ENCODE measurements around the gene GOSR1.
"Not testable (repeated sequence)": the region's sequence is repeated elsewhere in the genome, so short reads cannot be mapped to it uniquely, and the experiment has no call there.

The GOSR1 gene

DNA sequence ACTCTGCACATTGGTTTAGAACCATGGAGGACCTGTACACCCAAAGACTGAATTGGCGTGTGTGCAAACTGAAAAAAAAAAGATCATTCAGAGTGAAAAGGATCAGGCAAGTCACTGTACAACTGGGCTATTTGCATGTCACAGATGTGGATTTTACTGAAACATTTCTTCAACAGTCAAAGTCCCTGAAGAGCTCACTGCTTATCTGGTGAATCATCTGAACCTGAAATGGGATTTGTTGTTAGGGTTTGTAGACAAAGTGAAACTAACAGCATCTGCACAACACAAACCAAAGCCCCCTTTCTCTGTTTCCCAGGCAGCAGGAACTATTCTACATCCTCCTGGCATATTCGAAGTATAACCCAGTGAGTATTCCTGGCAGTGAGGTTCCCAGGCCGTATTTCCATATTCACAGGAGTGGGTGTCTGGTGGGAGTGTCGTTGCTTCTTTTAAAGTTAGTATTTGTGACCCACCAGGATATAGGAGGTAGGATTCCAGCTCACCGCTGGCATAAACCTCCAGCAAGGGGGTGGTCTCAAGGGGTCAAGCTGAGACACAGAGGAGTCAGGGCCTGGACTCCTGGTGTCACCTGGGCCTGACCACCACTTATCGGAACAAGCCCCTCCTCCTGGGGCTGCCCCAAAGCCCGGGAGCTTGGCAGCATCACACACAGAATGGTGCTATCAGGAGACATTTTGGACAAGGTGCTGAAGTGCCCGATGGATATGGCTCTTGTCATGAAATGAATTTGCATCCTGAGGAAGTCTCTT, 80.9 kb downstream of the GOSR1 start:
- no peak overlapping the region for H3K9ac ChIP-seq (ENCODE audit: low read depth, low read length)
- H3K27me3 ChIP-seq (ENCODE audit: insufficient read depth, low read length), result no peaks in the 10 kb centered on the region
- H3K4me3 ChIP-seq (ENCODE audit: low read length), result no peak overlapping the region
- H3K4me1 ChIP-seq (ENCODE audit: insufficient read depth, low read length), result no peaks in the 10 kb centered on the region
- H3K36me3 ChIP-seq (ENCODE audit: insufficient read depth, low read depth, low read length), result no peaks in the 10 kb centered on the region
- H3K27ac ChIP-seq (ENCODE audit: low read length), result no peak overlapping the region
- H3K9me3 ChIP-seq (ENCODE audit: insufficient read depth, low read depth, low read length), result no peaks in the 10 kb centered on the region

DNA sequence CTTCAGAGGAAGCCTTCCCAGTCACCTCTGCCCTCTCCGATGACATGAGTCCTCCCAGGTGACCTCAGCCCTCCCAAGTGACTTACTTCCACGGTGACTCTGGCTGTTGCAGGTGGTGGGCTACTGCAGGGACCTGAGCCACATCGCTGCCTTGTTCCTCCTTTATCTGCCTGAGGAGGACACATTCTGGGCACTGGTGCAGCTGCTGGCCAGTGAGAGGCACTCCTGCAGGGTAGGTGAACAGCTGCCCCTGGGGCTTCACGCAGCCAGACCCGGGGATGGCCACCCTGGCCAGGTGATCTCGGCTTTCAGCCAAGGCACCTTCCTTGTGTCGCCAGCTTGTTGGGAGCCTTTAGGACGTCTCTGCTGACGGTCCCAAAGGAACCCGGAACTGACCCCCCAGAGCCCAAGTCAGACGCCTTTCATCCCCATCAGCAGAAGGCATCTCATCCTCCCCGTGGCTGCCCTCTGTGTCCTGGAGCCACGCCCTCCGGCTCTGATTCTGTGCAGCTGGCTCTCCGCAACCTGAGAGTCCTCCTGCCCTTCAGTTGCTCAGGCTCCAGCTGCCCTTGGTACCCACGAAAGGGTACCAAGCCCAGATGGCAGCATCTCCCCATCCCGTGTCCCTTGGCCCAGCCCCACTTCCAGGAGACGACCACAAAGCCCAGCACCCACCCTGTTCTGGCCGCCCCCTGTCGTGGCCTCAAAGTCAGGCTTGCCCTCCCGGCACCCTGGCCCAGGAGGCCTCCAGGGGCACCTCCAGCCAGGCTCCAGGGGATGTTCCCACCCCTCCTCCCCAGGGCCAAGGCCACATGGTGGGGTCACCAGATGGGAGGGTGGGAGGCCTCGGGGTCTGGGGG, 81.7 kb downstream of the GOSR1 start:
- no peak overlapping the region for H3K4me3 ChIP-seq (ENCODE audit: low read length)
- H3K9me3 ChIP-seq (ENCODE audit: insufficient read depth, low read depth, low read length), result no peaks in the 10 kb centered on the region
- H3K4me1 ChIP-seq (ENCODE audit: insufficient read depth, low read length), result no peaks in the 10 kb centered on the region
- H3K36me3 ChIP-seq (ENCODE audit: insufficient read depth, low read depth, low read length), result no peaks in the 10 kb centered on the region
- no peak overlapping the region for H3K9ac ChIP-seq (ENCODE audit: low read depth, low read length)
- H3K27me3 ChIP-seq (ENCODE audit: insufficient read depth, low read length), result no peaks in the 10 kb centered on the region
- no peak overlapping the region for H3K27ac ChIP-seq (ENCODE audit: low read length)

DNA sequence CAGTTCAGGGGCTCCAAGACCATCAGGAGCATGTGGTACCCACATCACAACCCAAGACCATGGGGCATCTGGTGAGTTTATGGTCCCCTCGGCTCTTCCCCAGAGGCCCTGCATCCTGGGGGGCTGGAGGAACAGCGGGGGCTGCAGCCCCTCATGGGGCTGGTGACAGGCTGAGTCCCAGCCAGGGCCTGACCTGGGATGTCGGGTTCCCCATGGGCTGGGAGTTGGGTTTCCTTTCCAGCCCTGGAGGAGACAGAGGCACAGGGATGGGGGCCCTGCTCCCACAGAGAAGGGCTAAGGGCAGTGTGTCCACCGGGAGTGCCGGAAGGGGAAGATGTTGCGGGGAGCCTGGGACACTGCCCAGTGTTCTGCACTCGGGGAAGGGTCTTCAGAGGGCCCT, 82.4 kb downstream of the GOSR1 start:
- no peaks in the 10 kb centered on the region for H3K9me3 ChIP-seq (ENCODE audit: insufficient read depth, low read depth, low read length)
- H3K27ac ChIP-seq (ENCODE audit: low read length), result no peak overlapping the region
- H3K36me3 ChIP-seq (ENCODE audit: insufficient read depth, low read depth, low read length), result no peaks in the 10 kb centered on the region
- no peaks in the 10 kb centered on the region; the same call in 1 of the 2 replicates for H3K4me1 ChIP-seq (ENCODE audit: insufficient read depth, low read length)
- no peak overlapping the region for H3K9ac ChIP-seq (ENCODE audit: low read depth, low read length)
- no peak overlapping the region for H3K4me3 ChIP-seq (ENCODE audit: low read length)
- no peaks in the 10 kb centered on the region for H3K27me3 ChIP-seq (ENCODE audit: insufficient read depth, low read length)

DNA sequence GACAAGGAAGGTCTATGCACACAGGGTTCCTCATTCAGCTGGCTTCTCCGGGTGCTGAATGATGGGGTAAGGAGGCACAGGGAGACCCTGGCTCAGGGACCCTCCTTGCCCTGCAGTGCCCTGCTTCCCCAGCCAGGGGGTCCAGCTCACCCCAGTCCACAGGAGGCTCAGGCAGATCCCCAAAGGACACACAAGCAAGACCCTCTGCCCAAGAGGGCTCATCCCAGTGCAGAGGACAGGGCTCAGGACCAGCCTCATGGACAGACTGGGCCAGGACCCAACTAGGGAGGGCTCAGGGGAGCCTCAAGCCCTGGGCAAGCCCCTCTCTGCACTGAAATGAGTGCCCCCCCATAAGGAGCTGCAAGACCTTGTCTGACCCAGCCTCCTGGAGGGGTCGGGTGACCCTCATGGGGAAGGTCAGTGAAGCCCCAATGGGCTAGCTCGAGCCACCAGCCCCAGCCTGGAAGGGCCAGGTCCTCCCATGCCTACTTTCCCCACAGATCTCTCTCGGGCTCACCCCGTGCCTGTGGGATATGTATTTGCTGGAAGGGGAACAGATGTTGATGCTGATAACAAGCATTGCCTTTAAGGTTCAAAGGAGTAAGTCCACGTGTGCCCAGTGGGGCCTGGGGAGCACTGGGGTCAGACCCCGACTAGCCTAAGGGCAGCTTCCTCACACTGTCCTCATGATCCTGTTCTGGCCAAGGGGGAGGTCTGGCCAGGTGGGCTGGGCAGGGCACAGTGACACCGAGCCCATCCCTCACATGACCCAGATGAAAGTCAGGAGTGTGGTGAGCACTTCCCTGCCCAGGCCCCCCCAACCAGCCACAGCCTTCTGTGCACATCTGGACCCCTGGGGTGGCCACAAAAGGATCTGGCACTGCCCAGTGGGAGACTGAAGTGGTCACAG, 83.2 kb downstream of the GOSR1 start:
- not testable (repeated sequence) for H3K27ac ChIP-seq (ENCODE audit: low read length); H3K9me3 ChIP-seq (ENCODE audit: insufficient read depth, low read depth, low read length); H3K36me3 ChIP-seq (ENCODE audit: insufficient read depth, low read depth, low read length); H3K4me1 ChIP-seq (ENCODE audit: insufficient read depth, low read length); H3K4me3 ChIP-seq (ENCODE audit: low read length); H3K9ac ChIP-seq (ENCODE audit: low read depth, low read length); H3K27me3 ChIP-seq (ENCODE audit: insufficient read depth, low read length)

DNA sequence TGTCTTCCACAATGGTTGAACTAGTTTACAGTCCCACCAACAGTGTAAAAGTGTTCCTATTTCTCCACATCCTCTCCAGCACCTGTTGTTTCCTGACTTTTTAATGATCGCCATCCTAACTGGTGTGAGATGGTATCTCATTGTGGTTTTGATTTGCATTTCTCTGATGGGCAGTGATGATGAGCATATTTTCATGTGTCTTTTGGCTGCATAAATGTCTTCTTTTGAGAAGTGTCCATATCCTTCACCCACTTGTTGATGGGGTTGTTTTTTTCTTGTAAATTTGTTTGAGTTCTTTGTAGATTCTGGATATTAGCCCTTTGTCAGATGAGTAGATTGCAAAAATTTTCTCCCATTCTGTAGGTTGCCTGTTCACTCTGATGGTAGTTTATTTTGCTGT, 84.6 kb downstream of the GOSR1 start:
- not testable (repeated sequence) for H3K4me1 ChIP-seq (ENCODE audit: insufficient read depth, low read length); H3K27ac ChIP-seq (ENCODE audit: low read length); H3K27me3 ChIP-seq (ENCODE audit: insufficient read depth, low read length); H3K36me3 ChIP-seq (ENCODE audit: insufficient read depth, low read depth, low read length); H3K4me3 ChIP-seq (ENCODE audit: low read length); H3K9ac ChIP-seq (ENCODE audit: low read depth, low read length); H3K9me3 ChIP-seq (ENCODE audit: insufficient read depth, low read depth, low read length)

DNA sequence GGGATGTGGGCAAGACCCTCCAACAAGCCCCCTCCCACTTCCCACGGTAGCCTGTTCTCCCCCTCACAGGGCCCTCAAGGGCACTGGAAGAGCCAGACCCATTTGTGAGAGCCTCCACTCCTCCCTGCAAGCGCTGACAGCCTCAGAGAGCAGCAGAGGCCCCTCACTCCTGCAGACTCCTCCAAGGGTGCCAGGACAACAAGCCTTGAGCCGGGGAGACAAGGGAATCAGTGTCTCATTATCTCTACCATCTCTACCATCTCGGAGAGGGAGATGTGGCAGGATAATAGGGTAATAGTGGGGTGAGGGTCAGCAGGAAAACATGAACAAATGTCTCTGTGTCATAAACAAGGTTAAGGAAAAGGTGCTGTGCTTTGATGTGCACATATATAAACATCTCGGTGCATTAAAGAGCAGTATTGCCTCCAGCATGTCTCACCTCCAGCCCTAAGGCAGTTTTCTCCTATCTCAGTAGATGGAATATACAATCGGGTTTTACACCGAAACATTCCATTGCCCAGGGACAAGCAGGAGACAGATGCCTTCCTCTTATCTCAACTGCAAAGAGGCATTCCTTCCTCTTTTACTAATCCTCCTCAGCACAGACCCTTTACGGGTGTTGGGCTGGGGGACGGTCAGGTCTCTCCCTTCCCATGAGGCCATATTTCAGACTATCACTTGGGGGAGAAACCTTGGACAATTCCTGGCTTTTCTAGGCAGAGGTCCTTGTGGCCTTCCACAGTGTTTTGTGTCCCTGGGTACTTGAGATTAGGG, 86.1 kb downstream of the GOSR1 start:
- H3K4me3 ChIP-seq (ENCODE audit: low read length); H3K9ac ChIP-seq (ENCODE audit: low read depth, low read length); H3K36me3 ChIP-seq (ENCODE audit: insufficient read depth, low read depth, low read length); H3K9me3 ChIP-seq (ENCODE audit: insufficient read depth, low read depth, low read length); H3K27ac ChIP-seq (ENCODE audit: low read length); H3K4me1 ChIP-seq (ENCODE audit: insufficient read depth, low read length); H3K27me3 ChIP-seq (ENCODE audit: insufficient read depth, low read length): not testable (repeated sequence)

DNA sequence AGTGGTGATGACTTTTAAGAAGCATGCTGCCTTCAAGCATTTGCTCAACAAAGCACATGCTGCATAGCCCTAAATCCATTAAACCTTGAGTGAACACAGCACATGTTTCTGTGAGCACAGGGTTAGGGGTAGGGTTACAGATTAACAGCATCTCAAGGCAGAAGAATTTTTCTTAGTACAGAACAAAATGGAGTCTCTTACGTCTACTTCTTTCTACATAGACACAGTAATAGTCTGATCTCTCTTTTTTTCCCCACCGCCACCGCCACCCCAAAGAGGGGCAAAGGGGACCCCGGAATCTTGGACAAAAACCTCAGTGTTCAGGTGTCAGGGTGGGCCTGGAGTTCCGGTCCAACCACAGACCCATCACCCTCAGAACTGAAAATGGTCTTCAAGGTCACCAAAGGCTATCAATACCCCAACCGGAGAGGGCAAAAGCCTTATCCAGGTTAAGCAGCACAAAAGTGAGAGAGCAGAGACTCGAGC, 86.7 kb downstream of the GOSR1 start:
- H3K9me3 ChIP-seq (ENCODE audit: insufficient read depth, low read depth, low read length); H3K27ac ChIP-seq (ENCODE audit: low read length); H3K4me3 ChIP-seq (ENCODE audit: low read length); H3K27me3 ChIP-seq (ENCODE audit: insufficient read depth, low read length); H3K36me3 ChIP-seq (ENCODE audit: insufficient read depth, low read depth, low read length); H3K4me1 ChIP-seq (ENCODE audit: insufficient read depth, low read length); H3K9ac ChIP-seq (ENCODE audit: low read depth, low read length): not testable (repeated sequence)

DNA sequence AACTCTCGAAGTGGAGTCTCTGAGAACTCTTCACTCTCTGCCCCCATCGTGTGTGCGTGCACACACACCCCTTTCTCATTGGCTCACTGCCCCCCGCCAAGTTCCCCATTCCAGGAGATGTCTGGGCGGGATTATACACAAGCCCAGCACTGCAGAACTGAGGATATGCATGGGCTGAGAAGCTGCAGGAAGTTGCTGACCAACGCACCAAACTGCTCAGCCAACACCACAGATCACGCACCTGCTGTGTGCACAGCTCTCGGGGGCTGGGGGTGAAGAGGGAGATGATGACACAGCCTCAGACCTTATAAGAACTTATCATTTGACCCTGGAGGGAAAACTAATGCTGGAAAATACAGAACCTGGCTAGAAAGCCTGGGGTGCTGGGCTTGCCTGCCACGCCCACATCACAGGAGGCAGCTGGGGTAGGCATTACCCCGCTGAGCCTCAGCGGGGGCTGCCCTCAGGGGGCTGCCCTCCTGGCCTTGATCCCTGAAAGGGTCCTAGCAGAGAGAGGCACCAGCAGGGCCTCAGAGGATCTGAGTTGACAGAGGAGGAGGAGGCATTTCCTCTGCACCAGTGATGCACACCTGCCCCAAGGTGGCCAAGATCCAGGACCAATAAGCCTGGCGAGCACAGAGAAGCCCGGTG, 87.3 kb downstream of the GOSR1 start:
- not testable (repeated sequence) for H3K9ac ChIP-seq (ENCODE audit: low read depth, low read length); H3K27ac ChIP-seq (ENCODE audit: low read length); H3K9me3 ChIP-seq (ENCODE audit: insufficient read depth, low read depth, low read length); H3K27me3 ChIP-seq (ENCODE audit: insufficient read depth, low read length); H3K4me3 ChIP-seq (ENCODE audit: low read length); H3K36me3 ChIP-seq (ENCODE audit: insufficient read depth, low read depth, low read length); H3K4me1 ChIP-seq (ENCODE audit: insufficient read depth, low read length)

DNA sequence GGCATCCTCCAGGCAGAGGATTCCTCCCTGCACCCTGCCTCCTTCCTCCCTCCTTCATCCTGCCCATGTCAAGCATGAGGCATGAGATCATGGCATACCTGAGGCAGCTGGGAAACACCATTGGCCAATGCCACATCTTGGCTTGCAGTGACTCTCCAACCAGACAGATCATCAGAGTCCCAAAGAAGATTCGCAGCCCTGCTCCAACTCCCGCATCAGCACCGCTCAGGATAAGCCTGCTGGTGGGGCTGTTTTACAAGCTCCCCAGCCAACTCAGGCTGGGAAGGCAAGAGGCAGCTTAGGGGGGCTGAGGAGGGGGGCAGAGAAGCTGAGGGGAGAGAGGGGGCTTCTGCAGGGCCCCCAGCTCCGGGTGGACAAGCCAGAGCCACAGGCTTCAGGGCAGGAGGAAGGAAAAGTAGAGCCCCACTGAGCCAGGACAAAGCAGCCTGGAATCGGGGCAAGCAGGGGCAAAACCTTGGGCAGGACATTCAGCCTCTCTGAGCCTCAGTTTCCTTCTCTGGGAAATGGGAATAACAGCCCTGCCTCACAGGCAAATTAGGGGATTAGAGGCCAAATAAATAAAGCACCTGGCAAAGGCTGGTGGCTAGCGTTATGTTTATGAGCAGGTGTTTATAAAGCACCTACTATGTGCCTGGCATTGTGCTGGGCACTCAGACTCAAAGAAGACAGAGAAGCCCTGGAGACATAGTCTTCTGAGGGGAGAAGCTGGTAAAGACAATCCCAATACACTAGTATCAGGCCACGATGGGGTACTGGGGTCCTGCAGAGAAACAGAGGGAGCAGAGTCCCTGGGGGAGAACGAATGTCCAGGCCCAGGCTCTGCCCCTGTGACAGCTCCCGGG, 88.1 kb downstream of the GOSR1 start:
- no peak overlapping the region for H3K9ac ChIP-seq (ENCODE audit: low read depth, low read length)
- H3K36me3 ChIP-seq (ENCODE audit: insufficient read depth, low read depth, low read length), result no peaks in the 10 kb centered on the region
- no peaks in the 10 kb centered on the region for H3K27me3 ChIP-seq (ENCODE audit: insufficient read depth, low read length)
- H3K27ac ChIP-seq (ENCODE audit: low read length), result no peak overlapping the region
- no peaks in the 10 kb centered on the region; the same call in 1 of the 2 replicates for H3K4me1 ChIP-seq (ENCODE audit: insufficient read depth, low read length)
- no peak overlapping the region for H3K4me3 ChIP-seq (ENCODE audit: low read length)
- H3K9me3 ChIP-seq (ENCODE audit: insufficient read depth, low read depth, low read length), result no peaks in the 10 kb centered on the region

DNA sequence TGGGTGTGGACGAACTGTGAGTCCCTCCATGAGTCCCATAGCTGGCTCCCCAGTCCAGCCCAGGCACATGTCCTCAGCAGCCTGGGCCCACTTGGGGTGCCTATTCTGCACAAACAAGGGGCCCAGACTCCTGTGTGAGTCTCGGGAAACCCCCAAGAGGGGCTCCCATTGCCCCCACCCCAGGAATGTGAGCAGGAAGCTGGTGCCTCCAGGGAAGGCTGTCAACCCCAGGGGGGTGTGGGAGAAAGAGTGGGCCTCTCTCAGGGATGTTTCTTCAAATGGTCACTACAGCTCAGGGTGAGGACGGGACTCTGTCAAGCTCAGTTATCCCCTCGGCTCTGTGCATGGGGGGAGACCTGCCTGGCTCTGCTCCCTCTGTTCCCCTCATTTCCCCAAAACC, 88.9 kb downstream of the GOSR1 start:
- not testable (repeated sequence) for H3K27ac ChIP-seq (ENCODE audit: low read length); H3K4me3 ChIP-seq (ENCODE audit: low read length); H3K27me3 ChIP-seq (ENCODE audit: insufficient read depth, low read length); H3K9me3 ChIP-seq (ENCODE audit: insufficient read depth, low read depth, low read length); H3K4me1 ChIP-seq (ENCODE audit: insufficient read depth, low read length); H3K36me3 ChIP-seq (ENCODE audit: insufficient read depth, low read depth, low read length); H3K9ac ChIP-seq (ENCODE audit: low read depth, low read length)
